22Rv1 (cell line): ENCODE measurements around the gene AOPEP.

Experiments
- H3K27ac ChIP-seq: fragments of 450-650 bp; 2 replicates; pipeline ENCODE4 v1.5.1; 2017
- CTCF ChIP-seq: fragments of 450-650 bp; IDR thresholded peaks from 2 replicates; pipeline ENCODE4 v1.5.1; 2017; ENCODE audit warnings: mild to moderate bottlenecking
- ZFX ChIP-seq: fragments of 450-650 bp; IDR thresholded peaks from 2 replicates; pipeline ENCODE4 v1.6.1; 2017; ENCODE audit warnings: antibody characterized with exemption, borderline replicate concordance

AOPEP gene

GRCh38 chr9:94975480-94975879 is 249.0 kb downstream of the AOPEP start:
- no peak overlapping the region for H3K27ac ChIP-seq
- TF ChIP-seq ZFX (no peak), CTCF (no peak)

GRCh38 chr9:94976077-94976476 is 249.6 kb downstream of the AOPEP start:
- no peak for TF ChIP-seq CTCF
- TF ChIP-seq ZFX = no peak
- H3K27ac ChIP-seq = no peak overlapping the region

GRCh38 chr9:94977416-94977815 is 250.9 kb downstream of the AOPEP start:
- no peak for TF ChIP-seq CTCF
- TF ChIP-seq ZFX = no peak
- no peak overlapping the region for H3K27ac ChIP-seq

- H3K27ac ChIP-seq = no peak overlapping the region
Observed at GRCh38 chr9:94979904-94980507, 253.5 kb downstream of the AOPEP start.

GRCh38 chr9:94980947-94981722 is 254.6 kb downstream of the AOPEP start:
- H3K27ac ChIP-seq = no peak overlapping the region
- TF ChIP-seq ZFX = no peak
- TF ChIP-seq CTCF = no peak

More at GRCh38 chr9:94979904-94980507, 253.5 kb downstream of the AOPEP start:
- TF ChIP-seq CTCF (no peak), ZFX (no peak)

GRCh38 chr9:94981723-94982090 is 255.2 kb downstream of the AOPEP start:
- TF ChIP-seq ZFX = no peak
- no peak for TF ChIP-seq CTCF
- no peak overlapping the region for H3K27ac ChIP-seq

- no peak for TF ChIP-seq CTCF
- H3K27ac ChIP-seq = no peak overlapping the region
Observed at GRCh38 chr9:94982211-94982610, 255.7 kb downstream of the AOPEP start.
